Keratinocyte (primary cell): ENCODE results near the gene DUSP22. TPM values are rescaled to one million over a fixed set of nuclear protein-coding genes. Genes with fewer than 3 reads are reported as not detected.

ENCODE experiments used
- DNase-seq: peaks from one replicate; pipeline ENCODE4 v3.0.0-alpha.2; 2011; ENCODE audit warnings: low read depth, missing footprints, low spot score
- FAIRE-seq: peaks from 2 replicates; lab custom pipeline; 2011; peaks lifted over from hg19 to GRCh38; lab: Jason Lieb, UNC
- H2AFZ ChIP-seq: 2 replicates; pipeline ENCODE4 v1.6.0; 2012; ENCODE audit warnings: low read length, control low read depth, inconsistent platforms; ENCODE audit not compliant: control insufficient read depth
- H3K27ac ChIP-seq: 2 replicates; pipeline ENCODE4 v1.5.1; 2011; ENCODE audit warnings: low read length; ENCODE audit not compliant: control insufficient read depth, insufficient read depth
- H3K27me3 ChIP-seq: 3 replicates; pipeline ENCODE4 v1.6.0; 2011; ENCODE audit warnings: low read length; ENCODE audit not compliant: control insufficient read depth, insufficient read depth; ENCODE audit errors: extremely low read depth
- H3K36me3 ChIP-seq, 2 experiments: 2 replicates in 1 of 2; 3 replicates in 1 of 2; pipeline ENCODE4 v1.5.1; 2011; ENCODE audit warnings: low read length in 2 of 2, mild to moderate bottlenecking in 1 of 2; ENCODE audit not compliant: control insufficient read depth in 2 of 2, insufficient read depth in 2 of 2; ENCODE audit errors: extremely low read depth in 1 of 2
- H3K4me1 ChIP-seq: 3 replicates; pipeline ENCODE4 v1.5.1; 2011; ENCODE audit warnings: low read length; ENCODE audit not compliant: control insufficient read depth, insufficient read depth; ENCODE audit errors: extremely low read depth
- H3K4me2 ChIP-seq: 3 replicates; pipeline ENCODE4 v1.6.0; 2011; ENCODE audit warnings: low read depth, low read length; ENCODE audit not compliant: control insufficient read depth, insufficient read depth; ENCODE audit errors: extremely low read depth
- H3K4me3 ChIP-seq, 3 experiments: fragments of 200-600 bp in 1 of 3; sonication (generic) in 1 of 3; 2 replicates in 2 of 3; 3 replicates in 1 of 3; pipeline ENCODE4 v1.5.1; 2011 to 2016; ENCODE audit warnings: low read length in 3 of 3, mild to moderate bottlenecking in 3 of 3, control low read depth in 2 of 3, inconsistent platforms in 1 of 3, low read depth in 1 of 3, mixed read lengths in 1 of 3, mixed run types in 1 of 3, moderate library complexity in 1 of 3; ENCODE audit not compliant: control insufficient read depth in 2 of 3, insufficient read depth in 2 of 3; ENCODE audit errors: extremely low read depth in 1 of 3
- H3K79me2 ChIP-seq: 2 replicates; pipeline ENCODE4 v1.6.0; 2012; ENCODE audit warnings: low read length; ENCODE audit not compliant: control insufficient read depth, insufficient read depth
- H3K9ac ChIP-seq: 3 replicates; pipeline ENCODE4 v1.6.0; 2011; ENCODE audit warnings: low read length; ENCODE audit not compliant: control insufficient read depth, insufficient read depth; ENCODE audit errors: extremely low read depth
- H3K9me1 ChIP-seq: 3 replicates; pipeline ENCODE4 v1.6.0; 2011; ENCODE audit warnings: low read length; ENCODE audit not compliant: control insufficient read depth, insufficient read depth; ENCODE audit errors: extremely low read depth
- H3K9me3 ChIP-seq: 2 replicates; pipeline ENCODE4 v1.5.1; 2012; ENCODE audit warnings: low read depth, low read length; ENCODE audit not compliant: control insufficient read depth
- H4K20me1 ChIP-seq: 3 replicates; pipeline ENCODE4 v1.6.0; 2011; ENCODE audit warnings: low read length; ENCODE audit not compliant: control insufficient read depth, insufficient read depth; ENCODE audit errors: extremely low read depth
- EZH2 ChIP-seq: IDR thresholded peaks from one replicate; pipeline ENCODE4 v1.6.1; 2012; ENCODE audit warnings: inconsistent platforms, mild to moderate bottlenecking, low read length, moderate library complexity
- dilution Hi-C: fragments of 300-500 bp; cut with MboI; formaldehyde crosslinking; loops from one replicate; pipeline ENCODE4 v1.7.0; 2020; ENCODE audit warnings: low sequenced_read_pairs; ENCODE audit not compliant: extremely low pct_ligation_motif_present
- polyA plus RNA-seq, 5 experiments: library from polyadenylated mRNA; depleted of rRNA in 3 of 5; stranded (reverse) in 3 of 5; stranded (forward) in 1 of 5; unstranded in 1 of 5; fragments of >200 nt; gene quantifications; 1 replicate in 1 of 5; 2 replicates in 3 of 5; 3 replicates in 1 of 5; pipeline versions ENCODE4 v1.2.1 to v1.2.3, GENCODE V29; 2011 to 2012; ENCODE audit warnings: missing spikeins in 2 of 5, low read depth in 1 of 5, low replicate concordance in 1 of 5
- TF ChIP-seq, protein P1 (sequence below), 3 experiments: IDR thresholded peaks in 1 of 3; conservative IDR thresholded peaks in 1 of 3; optimal IDR thresholded peaks in 1 of 3; 2 replicates in 2 of 3; 3 replicates in 1 of 3; pipeline versions ENCODE3 to v1.5.1; 2011; ENCODE audit warnings: low read length in 3 of 3, mild to moderate bottlenecking in 3 of 3, moderate library complexity in 2 of 3, control low read depth in 1 of 3, inconsistent platforms in 1 of 3; ENCODE audit not compliant: insufficient read depth in 2 of 3; ENCODE audit errors: extremely low read depth in 1 of 3

DUSP22 gene
- polyA plus RNA-seq, 1 donor (not counting 4 experiments of a cell fraction or from before 2014, with no cell fraction given) = 17.3 TPM

DNA sequence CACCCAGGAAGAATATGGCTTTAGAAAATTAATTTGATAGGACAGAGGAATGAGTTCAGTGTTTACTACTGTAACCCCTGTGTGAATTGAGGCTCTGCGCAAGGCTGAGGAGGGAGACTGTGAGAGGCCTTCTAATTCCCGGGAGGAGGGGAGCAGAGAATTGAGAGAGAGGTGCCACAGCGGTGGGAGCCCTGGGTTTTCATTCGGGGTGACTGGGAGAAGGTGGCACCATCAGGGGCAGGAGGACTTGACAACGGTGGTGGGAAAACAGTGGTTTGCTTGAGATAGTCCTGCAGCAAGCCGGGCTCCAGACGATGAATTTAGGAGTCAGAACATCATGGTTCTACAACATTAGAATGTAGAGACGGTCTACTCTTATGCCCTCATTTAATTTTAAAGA, 9.2 kb downstream of the DUSP22 start:
- no peak overlapping the region for H3K9ac ChIP-seq
- H2AFZ ChIP-seq = no peak overlapping the region
- no peak for DNase-seq

DNA sequence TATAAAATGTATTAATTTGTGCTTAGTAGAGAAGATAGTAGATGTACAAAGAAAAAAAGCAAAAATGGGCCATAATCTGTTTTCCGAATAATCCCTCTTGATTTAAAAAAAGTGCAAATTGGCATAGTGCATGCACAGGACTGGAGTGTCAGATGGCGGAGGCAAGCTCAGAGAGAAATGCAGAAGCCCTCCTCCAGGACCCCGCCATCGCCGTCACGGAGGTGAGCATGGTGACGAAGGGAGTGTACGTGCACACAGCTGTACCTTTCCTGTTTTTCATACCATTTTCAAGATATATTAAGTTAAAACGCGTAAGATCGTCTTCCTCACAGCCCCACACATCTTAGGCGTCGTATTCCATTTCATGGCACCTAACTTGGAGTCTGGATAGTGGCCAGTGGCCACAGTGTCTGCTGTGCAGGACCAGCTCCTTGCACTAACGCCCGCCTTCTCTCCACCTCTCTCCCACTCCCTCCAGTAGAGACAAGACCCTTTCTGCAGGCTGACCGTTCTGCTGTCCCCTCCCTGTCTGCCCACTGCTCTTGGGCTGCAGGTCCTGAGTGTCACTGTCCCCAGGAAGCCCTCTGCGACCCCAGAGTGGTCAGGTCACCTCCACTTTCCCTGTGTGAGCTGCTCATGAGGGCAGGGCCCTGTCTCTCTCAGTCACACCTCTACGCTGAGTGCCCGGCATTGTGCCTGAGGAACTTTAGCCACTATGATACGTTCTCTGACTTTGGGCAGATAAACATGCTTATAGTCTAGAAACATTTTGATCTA, 9.8 kb downstream of the DUSP22 start:
- H2AFZ ChIP-seq = no peak overlapping the region
- H3K4me1 ChIP-seq = peaks cover 6% of the 10 kb centered on the region
- no peak overlapping the region for H3K4me3 ChIP-seq
- H3K27ac ChIP-seq = no peak overlapping the region
- no peaks in the 10 kb centered on the region for H3K27me3 ChIP-seq
- no peak for TF ChIP-seq EZH2
- TF ChIP-seq, protein P1, sequence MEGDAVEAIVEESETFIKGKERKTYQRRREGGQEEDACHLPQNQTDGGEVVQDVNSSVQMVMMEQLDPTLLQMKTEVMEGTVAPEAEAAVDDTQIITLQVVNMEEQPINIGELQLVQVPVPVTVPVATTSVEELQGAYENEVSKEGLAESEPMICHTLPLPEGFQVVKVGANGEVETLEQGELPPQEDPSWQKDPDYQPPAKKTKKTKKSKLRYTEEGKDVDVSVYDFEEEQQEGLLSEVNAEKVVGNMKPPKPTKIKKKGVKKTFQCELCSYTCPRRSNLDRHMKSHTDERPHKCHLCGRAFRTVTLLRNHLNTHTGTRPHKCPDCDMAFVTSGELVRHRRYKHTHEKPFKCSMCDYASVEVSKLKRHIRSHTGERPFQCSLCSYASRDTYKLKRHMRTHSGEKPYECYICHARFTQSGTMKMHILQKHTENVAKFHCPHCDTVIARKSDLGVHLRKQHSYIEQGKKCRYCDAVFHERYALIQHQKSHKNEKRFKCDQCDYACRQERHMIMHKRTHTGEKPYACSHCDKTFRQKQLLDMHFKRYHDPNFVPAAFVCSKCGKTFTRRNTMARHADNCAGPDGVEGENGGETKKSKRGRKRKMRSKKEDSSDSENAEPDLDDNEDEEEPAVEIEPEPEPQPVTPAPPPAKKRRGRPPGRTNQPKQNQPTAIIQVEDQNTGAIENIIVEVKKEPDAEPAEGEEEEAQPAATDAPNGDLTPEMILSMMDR (optimal IDR thresholded peaks at IDR 0.05 in 1 of 3, IDR thresholded peaks at IDR 0.05 in 1 of 3, conservative IDR thresholded peaks at IDR 0.05 in 1 of 3; ENCODE audit: extremely low read depth in 1 of 3, insufficient read depth in 2 of 3, low read length in 3 of 3) = no peak
- dilution Hi-C loops = no loop called here
- H3K9ac ChIP-seq = no peak overlapping the region
- peaks cover 25% of the 10 kb centered on the region for H3K79me2 ChIP-seq
- H3K36me3 ChIP-seq = peaks cover 0 to 1% of the 10 kb centered on the region in 2 experiments
- peaks cover 8% of the 10 kb centered on the region for H3K9me3 ChIP-seq
- DNase-seq = no peak
- no peaks in the 10 kb centered on the region for H3K9me1 ChIP-seq
- no peak overlapping the region for H3K4me2 ChIP-seq
- no peak for FAIRE-seq
- no peaks in the 10 kb centered on the region for H4K20me1 ChIP-seq

More for the DNA sequence above, 9.2 kb downstream of the DUSP22 start:
- H3K4me3 ChIP-seq = no peak overlapping the region
- H3K4me2 ChIP-seq = no peak overlapping the region
- peaks cover 29% of the 10 kb centered on the region for H3K79me2 ChIP-seq
- no peak for FAIRE-seq
- peaks cover 12% of the 10 kb centered on the region for H3K4me1 ChIP-seq
- no peaks in the 10 kb centered on the region for H3K27me3 ChIP-seq
- TF ChIP-seq, protein P1 (optimal IDR thresholded peaks at IDR 0.05 in 1 of 3, IDR thresholded peaks at IDR 0.05 in 1 of 3, conservative IDR thresholded peaks at IDR 0.05 in 1 of 3; ENCODE audit: extremely low read depth in 1 of 3, insufficient read depth in 2 of 3, low read length in 3 of 3) = no peak
- TF ChIP-seq EZH2 = no peak
- no peaks in the 10 kb centered on the region for H4K20me1 ChIP-seq
- no peaks in the 10 kb centered on the region for H3K9me1 ChIP-seq
- H3K36me3 ChIP-seq = peaks cover 0 to 1% of the 10 kb centered on the region in 2 experiments
- peaks cover 8% of the 10 kb centered on the region for H3K9me3 ChIP-seq
- no peak overlapping the region for H3K27ac ChIP-seq
- dilution Hi-C loops = no loop called here
